Choroid plexus epithelial cell (primary cell): ENCODE results near the gene DUSP1.
A peak's percentile ranks its signal among the peaks of the same experiment; 100 is the strongest.

Source experiments
- DNase-seq: peaks from one replicate; pipeline ENCODE4 v3.0.0-alpha.2; 2010; ENCODE audit warnings: low read depth
- H3K4me3 ChIP-seq: 2 replicates; pipeline ENCODE4 v1.5.1; 2011; ENCODE audit warnings: low read depth, mild to moderate bottlenecking, control low read depth, low read length, moderate library complexity
- CTCF ChIP-seq: conservative IDR thresholded peaks from 2 replicates; pipeline ENCODE4 v1.5.1; 2011; ENCODE audit warnings: low read depth, mild to moderate bottlenecking, control low read depth, inconsistent platforms, low read length, moderate library complexity

Gene DUSP1

DNA sequence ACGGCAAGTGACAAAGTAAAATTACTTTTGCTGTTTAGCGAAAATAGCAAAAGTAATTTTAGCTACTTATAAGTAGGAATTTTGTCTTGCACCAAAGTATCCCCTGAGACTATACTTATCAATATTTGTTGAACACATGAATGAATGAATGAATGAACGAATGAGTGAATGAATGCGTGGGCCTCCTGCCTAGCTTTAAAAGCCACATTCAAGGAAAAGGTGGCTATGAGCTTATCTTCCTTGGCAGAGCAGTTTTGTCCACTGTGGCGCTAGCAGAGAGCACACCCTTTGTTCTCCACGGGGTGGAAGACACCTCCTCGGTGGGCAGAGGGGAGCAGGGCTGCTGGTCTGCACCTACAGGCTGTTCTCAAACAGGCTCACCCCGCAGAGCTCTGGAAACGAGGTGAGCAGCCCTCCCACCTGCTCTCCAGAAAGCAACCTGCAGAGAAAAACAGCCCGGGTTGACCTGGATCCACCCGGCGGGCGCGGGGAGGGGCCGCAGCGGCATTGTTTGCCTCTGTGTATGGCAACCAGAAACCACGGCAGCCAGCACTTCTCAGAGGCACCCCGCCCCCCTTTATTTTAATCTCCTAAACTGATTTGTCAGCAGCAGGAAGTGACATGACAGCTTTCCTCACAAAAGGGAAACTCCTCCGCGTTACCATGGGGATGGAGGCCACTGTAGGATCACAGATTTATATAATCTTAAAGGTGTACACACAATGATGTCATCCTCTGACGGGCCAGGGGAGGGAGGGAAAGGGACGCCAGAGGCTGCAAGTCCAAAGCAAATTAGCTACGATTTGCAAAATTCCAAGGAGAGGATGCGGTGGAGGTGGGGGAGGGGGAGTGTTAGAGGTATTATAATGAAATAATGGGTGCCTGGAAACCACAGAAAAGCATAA, 5.9 kb downstream of the DUSP1 start:
- peak; percentile 16 for TF ChIP-seq CTCF
- DNase-seq = peak; percentile 100
- H3K4me3 ChIP-seq = peak overlapping the region; percentile 58

GRCh38 chr5:172763120-172763464, 7.9 kb downstream of the DUSP1 start:
- DNase-seq = no peak
- H3K4me3 ChIP-seq = no peak overlapping the region
- TF ChIP-seq CTCF = no peak

DNA sequence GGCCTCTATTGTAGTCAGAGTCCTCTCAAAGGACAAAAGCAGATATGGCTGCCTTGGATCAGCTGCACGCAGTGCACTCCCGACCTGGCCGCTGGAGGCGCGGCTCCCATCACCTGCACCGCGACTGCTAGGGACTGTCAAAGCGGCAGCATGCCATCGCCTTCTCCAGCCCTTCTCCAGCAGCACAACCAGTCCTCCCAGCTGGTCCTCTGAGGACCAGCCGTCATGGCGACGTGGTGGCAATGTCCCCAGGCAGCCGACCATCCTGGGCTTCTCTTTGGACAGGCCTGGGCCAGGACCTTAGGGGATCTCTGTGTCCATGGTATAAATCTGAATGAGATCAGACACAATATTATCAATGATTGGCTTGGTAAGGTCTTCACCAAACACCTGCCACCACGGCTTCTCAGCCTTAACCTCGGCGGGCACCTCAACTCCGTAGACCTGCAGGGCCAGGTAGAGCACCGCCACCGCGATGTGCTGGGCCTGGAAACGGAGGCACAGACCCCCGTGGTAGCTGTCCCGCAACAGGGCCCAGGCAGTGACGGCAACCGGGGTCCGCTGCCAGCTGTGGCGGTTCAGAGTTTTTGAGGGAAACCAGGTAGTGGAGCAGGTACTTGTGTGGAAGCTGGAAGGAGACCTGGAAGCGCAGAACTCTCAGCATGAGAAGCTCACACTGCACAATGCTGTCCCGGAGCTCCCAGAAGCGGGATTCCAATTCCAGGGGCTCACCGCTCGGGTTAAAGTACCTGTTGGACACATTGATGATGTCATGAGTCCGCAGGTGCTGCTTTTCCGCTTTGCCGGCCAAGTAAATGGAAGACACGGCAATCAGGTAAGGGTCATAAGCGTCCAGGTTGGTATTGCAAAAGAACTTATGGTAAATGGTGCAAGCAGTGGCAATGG, 8.5 kb downstream of the DUSP1 start:
- DNase-seq = no peak
- H3K4me3 ChIP-seq = no peak overlapping the region
- TF ChIP-seq CTCF = no peak

DNA sequence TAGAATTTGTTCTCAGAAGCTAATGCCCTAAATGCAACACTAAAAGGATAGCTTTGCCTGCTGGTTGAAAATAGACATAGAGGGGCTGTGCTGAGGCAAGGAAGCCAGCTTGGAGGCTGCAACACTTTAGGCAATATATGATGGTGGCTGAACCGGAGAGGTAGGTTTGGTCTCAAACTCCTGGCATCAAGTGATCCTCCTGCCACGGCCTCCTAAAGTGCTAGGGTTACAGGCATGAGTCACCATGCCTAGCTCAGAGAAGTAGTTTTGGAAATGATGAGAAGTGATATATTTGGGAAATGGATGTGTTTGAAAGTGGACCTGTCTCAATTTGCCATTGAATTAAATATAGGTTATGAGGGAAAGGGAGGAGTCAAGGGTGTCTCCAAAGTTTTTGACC, 10.0 kb downstream of the DUSP1 start:
- TF ChIP-seq CTCF = no peak
- H3K4me3 ChIP-seq = no peak overlapping the region
- DNase-seq = no peak

DNA sequence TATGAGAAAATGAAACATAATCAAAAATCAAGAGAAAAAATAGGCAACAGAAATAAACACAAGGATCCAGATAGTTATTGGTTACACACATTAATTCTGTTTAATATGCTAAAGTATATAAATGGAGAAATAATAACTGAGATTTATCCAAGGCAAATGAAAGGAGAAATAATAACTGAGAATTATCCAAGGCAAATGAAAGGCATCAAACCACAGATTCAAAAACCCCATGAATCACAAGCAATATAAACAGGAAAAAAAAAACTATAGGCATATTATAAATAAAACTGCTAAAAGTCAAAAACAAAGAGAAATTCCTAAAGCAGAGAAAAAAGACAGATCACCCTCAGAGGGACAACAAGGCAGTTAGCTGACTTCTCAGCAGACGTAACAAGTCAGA, 10.9 kb downstream of the DUSP1 start:
- no peak for TF ChIP-seq CTCF
- no peak for DNase-seq
- H3K4me3 ChIP-seq = no peak overlapping the region

GRCh38 chr5:172758834-172759149, 12.2 kb downstream of the DUSP1 start:
- no peak overlapping the region for H3K4me3 ChIP-seq
- TF ChIP-seq CTCF = no peak
- DNase-seq = no peak
